GM12801 (cell line): Measurements from ENCODE around the gene GIT2.

Experiments used
- CTCF ChIP-seq: IDR thresholded peaks from one replicate; pipeline ENCODE4 v1.5.1; 2011; ENCODE audit warnings: control low read depth; ENCODE audit not compliant: insufficient read length; ENCODE audit errors: extremely low read depth

GIT2 gene

GRCh38 chr12:109943811-109944210 lies 52.4 kb downstream of the GIT2 start:
- TF ChIP-seq CTCF: no peak

GRCh38 chr12:109940339-109940923 lies 55.7 kb downstream of the GIT2 start:
- TF ChIP-seq CTCF: no peak

- no peak for TF ChIP-seq CTCF
Observed at GRCh38 chr12:109939504-109939903, 56.7 kb downstream of the GIT2 start.

- TF ChIP-seq CTCF: no peak
Observed at GRCh38 chr12:109938947-109939346, 57.2 kb downstream of the GIT2 start.

GRCh38 chr12:109937371-109937770 lies 58.8 kb downstream of the GIT2 start:
- TF ChIP-seq CTCF: no peak

GRCh38 chr12:109934026-109934425 lies 62.1 kb downstream of the GIT2 start:
- no peak for TF ChIP-seq CTCF

- no peak for TF ChIP-seq CTCF
Observed at GRCh38 chr12:109932878-109933503, 63.2 kb downstream of the GIT2 start.
